ENCODE data around the gene ERAS.

DNA sequence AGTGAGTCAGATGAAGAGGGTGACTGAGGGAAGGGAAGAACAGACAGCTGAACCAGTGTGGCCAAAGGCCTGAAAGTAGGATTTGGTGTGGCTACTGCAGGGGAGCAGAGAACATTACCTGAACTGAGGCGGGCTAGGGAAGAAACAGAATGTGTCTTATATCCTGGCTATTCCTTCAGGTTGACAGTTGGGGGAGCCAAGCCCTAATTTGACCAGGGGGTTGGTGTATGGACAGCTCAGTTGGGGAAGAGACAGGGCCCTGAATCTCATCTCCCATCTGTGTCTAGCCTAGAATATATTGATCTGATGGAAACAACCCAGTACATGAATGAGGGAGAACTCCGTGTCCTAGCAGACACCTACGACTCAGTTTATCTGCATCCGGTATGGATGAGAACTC is 20.2 kb upstream of the ERAS start:
- TF ChIP-seq, protein P1, sequence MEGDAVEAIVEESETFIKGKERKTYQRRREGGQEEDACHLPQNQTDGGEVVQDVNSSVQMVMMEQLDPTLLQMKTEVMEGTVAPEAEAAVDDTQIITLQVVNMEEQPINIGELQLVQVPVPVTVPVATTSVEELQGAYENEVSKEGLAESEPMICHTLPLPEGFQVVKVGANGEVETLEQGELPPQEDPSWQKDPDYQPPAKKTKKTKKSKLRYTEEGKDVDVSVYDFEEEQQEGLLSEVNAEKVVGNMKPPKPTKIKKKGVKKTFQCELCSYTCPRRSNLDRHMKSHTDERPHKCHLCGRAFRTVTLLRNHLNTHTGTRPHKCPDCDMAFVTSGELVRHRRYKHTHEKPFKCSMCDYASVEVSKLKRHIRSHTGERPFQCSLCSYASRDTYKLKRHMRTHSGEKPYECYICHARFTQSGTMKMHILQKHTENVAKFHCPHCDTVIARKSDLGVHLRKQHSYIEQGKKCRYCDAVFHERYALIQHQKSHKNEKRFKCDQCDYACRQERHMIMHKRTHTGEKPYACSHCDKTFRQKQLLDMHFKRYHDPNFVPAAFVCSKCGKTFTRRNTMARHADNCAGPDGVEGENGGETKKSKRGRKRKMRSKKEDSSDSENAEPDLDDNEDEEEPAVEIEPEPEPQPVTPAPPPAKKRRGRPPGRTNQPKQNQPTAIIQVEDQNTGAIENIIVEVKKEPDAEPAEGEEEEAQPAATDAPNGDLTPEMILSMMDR (IDR thresholded peaks at IDR 0.05 in 8 of 11, conservative IDR thresholded peaks at IDR 0.05 in 3 of 11) = no peak
- no peak for TF ChIP-seq POLR2AphosphoS5 (IDR thresholded peaks at IDR 0.05)
